Caco-2 (cell line): Measurements from ENCODE around the gene YIF1B. TPM values are rescaled to one million over a fixed set of nuclear protein-coding genes. Genes with fewer than 3 reads are reported as not detected.

Experiments used
- BruUV-seq: library from RNA; stranded (reverse); fragments of 400-500 nt; replicated peaks from 2 replicates; lab custom pipeline; 2021; lab: Mats Ljungman, UMichigan
- CTCF ChIA-PET: fragments of 300-600 bp; sonication (Branson Sonifier 250); formaldehyde crosslinking; loops from one replicate; lab custom pipeline; 2022; ENCODE audit warnings: antibody characterized with exemption; lab: Charles Lee
- POLR2A ChIA-PET: fragments of 300-600 bp; sonication (Branson Sonifier 250); formaldehyde crosslinking; loops from one replicate; lab custom pipeline; 2022; ENCODE audit warnings: antibody characterized with exemption; lab: Charles Lee
- DNase-seq, 2 experiments: peaks; one replicate each; pipeline versions ENCODE4 v3.0.0 to v3.0.0-alpha.2; 2020 to 2022
- H3K27me3 ChIP-seq: replicated peaks from 2 replicates; pipeline ENCODE4 v1.6.0; 2011; ENCODE audit warnings: low read length; ENCODE audit not compliant: control insufficient read depth, insufficient read depth
- H3K36me3 ChIP-seq: 2 replicates; pipeline ENCODE4 v1.5.1; 2011; ENCODE audit warnings: low read length; ENCODE audit not compliant: control insufficient read depth, insufficient read depth
- H3K4me1 ChIP-seq: fragments of 250-450 bp; sonication (Bioruptor Pico); 2 replicates; pipeline ENCODE4 v1.5.1; 2020; ENCODE audit warnings: mild to moderate bottlenecking
- H3K4me3 ChIP-seq: 2 replicates; pipeline ENCODE4 v1.5.1; 2011; ENCODE audit warnings: low read depth, mild to moderate bottlenecking, control low read depth, low read length
- H3K9me3 ChIP-seq: fragments of 250-450 bp; sonication (Bioruptor Pico); 2 replicates; pipeline ENCODE4 v1.5.1; 2020; ENCODE audit warnings: mild to moderate bottlenecking, moderate library complexity
- H3K27ac Mint-ChIP-seq: one replicate; pipeline ENCODE4 v1.8.0; 2022; ENCODE audit warnings: mixed read lengths; ENCODE audit not compliant: unreplicated experiment
- H3K27me3 Mint-ChIP-seq: one replicate; pipeline ENCODE4 v1.8.0; 2022; ENCODE audit warnings: mixed read lengths; ENCODE audit not compliant: insufficient read depth, unreplicated experiment
- H3K36me3 Mint-ChIP-seq: one replicate; pipeline ENCODE4 v1.8.0; 2022; ENCODE audit warnings: mild to moderate bottlenecking, mixed read lengths; ENCODE audit not compliant: insufficient read depth, unreplicated experiment
- H3K4me1 Mint-ChIP-seq: one replicate; pipeline ENCODE4 v1.8.0; 2022; ENCODE audit warnings: low read depth, mixed read lengths; ENCODE audit not compliant: unreplicated experiment
- H3K4me3 Mint-ChIP-seq: one replicate; pipeline ENCODE4 v1.8.0; 2022; ENCODE audit warnings: mild to moderate bottlenecking, moderate library complexity, mixed read lengths; ENCODE audit not compliant: unreplicated experiment
- H3K9me3 Mint-ChIP-seq: one replicate; pipeline ENCODE4 v1.8.0; 2022; ENCODE audit warnings: mixed read lengths; ENCODE audit not compliant: unreplicated experiment
- CTCF ChIP-seq, 2 experiments: fragments of 200-600 bp in 1 of 2; IDR thresholded peaks; 1 replicate in 1 of 2; 2 replicates in 1 of 2; pipeline versions ENCODE4 v1.5.1 to v1.8.0; 2011 to 2022; ENCODE audit warnings: antibody characterized with exemption in 1 of 2, control low read depth in 1 of 2, inconsistent platforms in 1 of 2, low read depth in 1 of 2, low read length in 1 of 2, mild to moderate bottlenecking in 1 of 2, moderate library complexity in 1 of 2; ENCODE audit not compliant: insufficient read depth in 1 of 2, severe bottlenecking in 1 of 2, unreplicated experiment in 1 of 2
- intact Hi-C: fragments of 100-400 bp; cut with micrococcal nuclease; formaldehyde crosslinking; loops from one replicate; pipeline ENCODE4 v1.10.0; 2022; ENCODE audit not compliant: unreplicated experiment
- total RNA-seq: library from RNA; stranded (reverse); gene quantifications from 2 replicates; pipeline ENCODE4 v1.2.3, GENCODE V29; 2022

YIF1B gene
- total RNA-seq, 1 experiment from 2014 or later = 66.7 TPM

GRCh38 chr19:38321646-38322196 lies 6.0 kb upstream of the YIF1B start:
- ChIA-PET CTCF (no interaction called here), POLR2A (no interaction called here)
- intact Hi-C loops = no loop called here
- Histone ChIP-seq H3K4me1 (0 out of 2 replicates have a peak, but pooled peaks cover 4% of the 10 kb centered on the region), H3K9me3 (no peaks in the 10 kb centered on the region), H3K4me3 (no peak overlapping the region), H3K27me3 (no peaks in the 10 kb centered on the region), H3K36me3 (no peaks in the 10 kb centered on the region)
- Mint-ChIP-seq H3K36me3 (peaks cover 5% of the 10 kb centered on the region), H3K4me1 (peaks cover 4% of the 10 kb centered on the region), H3K27me3 (no peaks in the 10 kb centered on the region), H3K27ac (no peak overlapping the region), H3K4me3 (no peak overlapping the region), H3K9me3 (no peaks in the 10 kb centered on the region)
- DNase-seq = no peak
- TF ChIP-seq CTCF (IDR thresholded peaks at IDR 0.05; ENCODE audit: insufficient read depth in 1 of 2, low read depth in 1 of 2, low read length in 1 of 2, severe bottlenecking in 1 of 2, unreplicated experiment in 1 of 2) = no peak
- BruUV-seq = no TSS peak

DNA sequence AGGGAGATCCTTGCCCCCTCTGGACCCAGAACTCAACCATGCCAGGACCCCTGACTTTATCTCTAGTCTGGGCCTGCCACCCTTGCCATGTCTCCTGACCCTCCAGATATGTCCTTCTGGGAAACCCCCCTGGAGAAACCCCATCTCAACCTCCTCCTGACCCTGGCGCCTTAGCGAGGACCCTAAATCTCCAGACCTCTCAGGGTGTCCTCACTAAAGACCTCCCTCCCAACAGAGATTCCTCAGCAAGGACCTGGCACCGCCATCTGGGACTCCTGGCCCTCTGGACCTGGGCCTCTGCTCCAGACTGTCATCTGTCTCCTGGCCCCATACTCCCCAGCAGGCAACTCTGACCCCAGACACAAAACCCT lies 5.2 kb upstream of the YIF1B start:
- no TSS peak for BruUV-seq

More for the DNA sequence above, 5.2 kb upstream of the YIF1B start:
- DNase-seq = no peak
- H3K4me1 ChIP-seq = 0 out of 2 replicates have a peak, but pooled peaks cover 4% of the 10 kb centered on the region
- Mint-ChIP-seq H3K4me1 (peaks cover 11% of the 10 kb centered on the region), H3K36me3 (peaks cover 5% of the 10 kb centered on the region), H3K27me3 (no peaks in the 10 kb centered on the region), H3K27ac (no peak overlapping the region), H3K4me3 (peak overlapping the region; percentile 74), H3K9me3 (no peaks in the 10 kb centered on the region)
- intact Hi-C loops = no loop called here
- TF ChIP-seq CTCF (IDR thresholded peaks at IDR 0.05; ENCODE audit: insufficient read depth in 1 of 2, low read depth in 1 of 2, low read length in 1 of 2, severe bottlenecking in 1 of 2, unreplicated experiment in 1 of 2) = no peak
- CTCF ChIA-PET = interaction anchor here (0.7 kb wide), 1 partner anchor 44 kb away, joined by 4 read pairs; no protein-coding TSS in a partner anchor
- POLR2A ChIA-PET = no interaction called here
- H3K9me3 ChIP-seq = no peaks in the 10 kb centered on the region
- H3K27me3 ChIP-seq = no peaks in the 10 kb centered on the region
- H3K4me3 ChIP-seq = no peak overlapping the region
- no peaks in the 10 kb centered on the region for H3K36me3 ChIP-seq
